Nephron (organoid): ENCODE data around the gene UNCX.
A peak's percentile ranks its signal among the peaks of the same experiment; 100 is the strongest.

Experiments
- H3K27ac Mint-ChIP-seq, 3 experiments: 2 replicates each; pipeline ENCODE4 v1.8.0; 2020; ENCODE audit warnings: mixed read lengths in 3 of 3, mild to moderate bottlenecking in 2 of 3, moderate library complexity in 1 of 3
- H3K27me3 Mint-ChIP-seq: 2 replicates; pipeline ENCODE4 v1.8.0; 2021; ENCODE audit warnings: low read depth, mild to moderate bottlenecking, moderate library complexity, mixed read lengths
- H3K36me3 Mint-ChIP-seq: 2 replicates; pipeline ENCODE4 v1.8.0; 2020; ENCODE audit warnings: low read depth, mixed read lengths
- H3K4me1 Mint-ChIP-seq: 2 replicates; pipeline ENCODE4 v1.8.0; 2020; ENCODE audit warnings: mixed read lengths
- H3K4me3 Mint-ChIP-seq, 3 experiments: 2 replicates each; pipeline ENCODE4 v1.8.0; 2020; ENCODE audit warnings: mild to moderate bottlenecking in 3 of 3, mixed read lengths in 3 of 3, moderate library complexity in 2 of 3
- H3K9me3 Mint-ChIP-seq: 2 replicates; pipeline ENCODE4 v1.8.0; 2020; ENCODE audit warnings: mixed read lengths
- TF ChIP-seq, protein P1 (sequence below), 3 experiments: fragments of 200-600 bp; sonication (generic); IDR thresholded peaks; one replicate each; pipeline ENCODE4 v1.5.0; 2021; ENCODE audit warnings: antibody characterized with exemption in 3 of 3; ENCODE audit not compliant: unreplicated experiment in 3 of 3

The UNCX gene

DNA sequence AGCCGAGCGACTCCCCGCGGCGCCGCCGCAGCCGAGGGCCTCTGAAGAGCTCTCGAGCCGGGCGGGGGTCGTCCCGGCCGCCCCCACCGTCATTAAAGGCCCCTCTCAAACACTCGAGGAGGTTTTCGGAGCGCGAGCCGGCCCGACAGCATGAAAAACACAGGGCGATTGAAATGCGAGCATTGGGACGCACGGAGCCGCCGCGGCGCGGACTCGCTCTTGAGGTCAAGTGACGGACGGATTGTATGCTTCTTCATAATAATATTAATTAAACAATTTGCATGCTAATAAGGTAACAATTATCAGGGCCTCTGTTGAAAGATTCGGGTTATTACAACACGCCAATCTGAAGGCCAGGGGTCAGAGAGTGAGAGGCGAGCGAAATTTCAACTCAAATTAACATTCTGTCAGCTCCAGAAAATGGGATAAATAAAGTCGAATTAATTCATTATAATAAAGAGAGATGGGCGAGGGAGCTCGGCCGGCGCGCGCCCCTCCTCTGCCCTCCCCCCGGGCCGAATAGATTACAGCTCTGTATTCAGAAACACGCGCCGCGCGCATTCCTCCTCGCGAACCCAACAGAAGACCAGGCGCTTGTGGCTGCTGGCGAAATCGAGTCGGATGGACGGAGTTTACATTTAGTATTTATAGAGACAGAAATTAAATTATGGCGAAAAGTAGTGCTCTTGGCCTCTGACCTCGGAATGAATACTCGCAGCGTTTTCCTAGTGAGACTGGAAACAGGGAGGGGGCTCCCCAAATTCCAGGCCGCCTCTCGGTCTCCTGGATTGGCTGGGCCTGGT lies 2.1 kb upstream of the UNCX start:
- peaks cover 13% of the 10 kb centered on the region for H3K4me1 Mint-ChIP-seq
- H3K27ac Mint-ChIP-seq: peak overlapping the region in 1 of 3 experiments; percentile 68
- TF ChIP-seq, protein P1, sequence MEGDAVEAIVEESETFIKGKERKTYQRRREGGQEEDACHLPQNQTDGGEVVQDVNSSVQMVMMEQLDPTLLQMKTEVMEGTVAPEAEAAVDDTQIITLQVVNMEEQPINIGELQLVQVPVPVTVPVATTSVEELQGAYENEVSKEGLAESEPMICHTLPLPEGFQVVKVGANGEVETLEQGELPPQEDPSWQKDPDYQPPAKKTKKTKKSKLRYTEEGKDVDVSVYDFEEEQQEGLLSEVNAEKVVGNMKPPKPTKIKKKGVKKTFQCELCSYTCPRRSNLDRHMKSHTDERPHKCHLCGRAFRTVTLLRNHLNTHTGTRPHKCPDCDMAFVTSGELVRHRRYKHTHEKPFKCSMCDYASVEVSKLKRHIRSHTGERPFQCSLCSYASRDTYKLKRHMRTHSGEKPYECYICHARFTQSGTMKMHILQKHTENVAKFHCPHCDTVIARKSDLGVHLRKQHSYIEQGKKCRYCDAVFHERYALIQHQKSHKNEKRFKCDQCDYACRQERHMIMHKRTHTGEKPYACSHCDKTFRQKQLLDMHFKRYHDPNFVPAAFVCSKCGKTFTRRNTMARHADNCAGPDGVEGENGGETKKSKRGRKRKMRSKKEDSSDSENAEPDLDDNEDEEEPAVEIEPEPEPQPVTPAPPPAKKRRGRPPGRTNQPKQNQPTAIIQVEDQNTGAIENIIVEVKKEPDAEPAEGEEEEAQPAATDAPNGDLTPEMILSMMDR (IDR thresholded peaks at IDR 0.05; ENCODE audit: unreplicated experiment in 3 of 3): no peak
- peaks cover 92% of the 10 kb centered on the region for H3K27me3 Mint-ChIP-seq
- no peaks in the 10 kb centered on the region for H3K36me3 Mint-ChIP-seq
- H3K4me3 Mint-ChIP-seq: peak overlapping the region in 1 of 3 experiments; percentile 59
- H3K9me3 Mint-ChIP-seq: no peaks in the 10 kb centered on the region

DNA sequence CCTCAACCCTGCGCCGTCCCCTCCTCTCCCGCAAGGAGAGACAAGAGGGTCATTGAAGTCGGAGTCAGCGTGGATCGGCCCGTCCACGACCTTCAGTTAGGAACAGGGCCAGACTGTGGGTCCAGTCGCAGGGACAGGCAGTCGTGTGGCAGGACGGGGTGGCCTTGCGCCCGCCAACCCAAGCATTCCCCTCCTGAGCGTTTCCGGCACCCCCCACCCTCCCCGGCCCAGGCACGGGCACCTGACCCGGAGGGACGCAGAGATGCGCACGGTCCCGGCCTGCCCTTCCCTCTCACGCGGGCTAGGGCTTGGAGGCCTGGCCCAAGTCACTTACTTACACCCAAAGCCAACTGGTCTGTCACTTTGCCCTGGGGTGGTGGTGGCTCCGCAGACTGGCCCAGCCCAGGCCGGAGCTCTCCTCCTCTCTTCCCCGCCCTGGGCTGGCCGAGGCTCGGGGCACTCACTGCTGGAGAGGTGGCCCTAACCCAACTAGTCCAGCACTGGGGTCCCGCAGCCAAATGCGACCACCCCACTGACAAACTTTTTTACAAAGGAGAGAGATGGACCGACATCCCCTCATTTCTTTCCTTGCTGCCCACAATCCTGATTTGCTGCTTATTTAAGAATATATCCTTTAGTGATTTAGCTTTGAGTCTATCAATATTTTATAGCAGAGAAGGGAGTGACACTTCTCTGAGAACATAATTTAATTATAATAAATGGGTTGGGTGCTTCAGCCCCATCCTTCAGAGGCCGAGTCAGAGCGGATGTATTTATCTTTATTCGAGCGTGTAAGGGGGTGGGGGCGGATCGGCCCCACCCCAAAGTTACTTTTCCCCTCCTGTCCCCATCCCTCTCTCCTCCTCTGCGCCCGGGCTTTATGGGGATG lies 1.2 kb upstream of the UNCX start:
- Mint-ChIP-seq H3K4me3 (peak overlapping the region in 1 of 3 experiments; percentile 76), H3K9me3 (no peaks in the 10 kb centered on the region), H3K36me3 (no peaks in the 10 kb centered on the region), H3K27me3 (peaks cover 88% of the 10 kb centered on the region), H3K27ac (peak overlapping the region in 1 of 3 experiments; percentile 68), H3K4me1 (peaks cover 5% of the 10 kb centered on the region)
- TF ChIP-seq, protein P1 (IDR thresholded peaks at IDR 0.05; ENCODE audit: unreplicated experiment in 3 of 3): no peak

DNA sequence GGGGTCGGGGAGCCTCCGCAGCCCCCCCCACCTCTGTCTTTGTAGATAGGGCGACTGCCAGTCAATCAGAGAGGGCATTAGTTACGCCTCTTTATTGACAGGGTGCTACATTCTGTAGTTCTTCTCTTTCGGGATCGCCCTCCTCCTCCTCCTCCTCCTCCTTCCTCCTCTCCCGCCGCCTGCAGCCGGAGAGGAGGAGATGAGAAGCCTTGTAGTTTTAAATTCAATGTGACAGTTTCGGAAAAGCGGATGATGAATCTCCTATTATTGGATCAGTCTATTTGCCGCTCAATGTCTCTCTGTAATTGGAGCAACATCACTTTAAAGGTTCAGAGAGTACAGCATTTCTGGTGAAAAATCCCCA lies 587 bp upstream of the UNCX start:
- H3K36me3 Mint-ChIP-seq: no peaks in the 10 kb centered on the region
- H3K27ac Mint-ChIP-seq: peak overlapping the region in 1 of 3 experiments; percentile 86

DNA sequence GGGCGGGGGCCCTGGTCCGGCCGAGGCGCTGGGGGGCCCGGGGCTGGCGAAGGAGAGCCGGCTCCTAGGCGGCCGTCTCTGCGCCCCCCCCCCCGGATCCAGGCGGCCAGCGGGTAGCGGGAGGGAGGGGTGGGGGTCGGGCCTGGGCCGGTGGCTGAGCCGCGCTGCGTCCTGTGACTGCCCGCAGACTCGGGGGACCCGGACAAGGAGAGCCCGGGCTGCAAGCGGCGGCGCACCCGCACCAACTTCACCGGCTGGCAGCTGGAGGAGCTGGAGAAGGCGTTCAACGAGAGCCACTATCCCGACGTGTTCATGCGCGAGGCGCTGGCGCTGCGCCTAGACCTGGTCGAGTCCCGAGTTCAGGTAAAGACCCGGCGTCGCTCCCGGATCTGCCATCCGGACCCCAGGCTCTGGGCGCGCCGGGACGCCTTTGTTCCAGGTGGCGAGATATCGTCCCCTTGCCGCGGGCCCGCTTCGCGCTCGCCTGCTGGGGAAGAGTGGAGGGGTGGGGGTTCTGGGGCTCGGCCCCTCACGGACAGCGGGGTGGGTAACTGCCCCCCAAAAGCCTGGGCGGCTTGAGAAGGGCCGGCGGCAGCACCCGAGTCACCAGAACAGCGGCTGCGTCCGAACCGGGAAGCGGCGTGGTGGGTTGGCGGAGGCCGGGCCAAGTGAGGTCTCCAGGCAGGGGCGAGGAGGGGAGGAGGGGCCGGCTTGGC lies 819 bp downstream of the UNCX start:
- Mint-ChIP-seq H3K9me3 (no peaks in the 10 kb centered on the region), H3K36me3 (no peaks in the 10 kb centered on the region), H3K4me3 (peak overlapping the region in 2 of 3 experiments; percentile 12 to 75), H3K27me3 (peaks cover 85% of the 10 kb centered on the region), H3K27ac (no peak overlapping the region), H3K4me1 (peaks cover 10% of the 10 kb centered on the region)
- TF ChIP-seq, protein P1 (IDR thresholded peaks at IDR 0.05; ENCODE audit: unreplicated experiment in 3 of 3): no peak

More for the DNA sequence above, 587 bp upstream of the UNCX start:
- H3K27me3 Mint-ChIP-seq: peaks cover 85% of the 10 kb centered on the region
- no peaks in the 10 kb centered on the region for H3K9me3 Mint-ChIP-seq
- peaks cover 5% of the 10 kb centered on the region for H3K4me1 Mint-ChIP-seq
- H3K4me3 Mint-ChIP-seq: peak overlapping the region; percentile 43 to 76 (median 58)
- TF ChIP-seq, protein P1 (IDR thresholded peaks at IDR 0.05; ENCODE audit: unreplicated experiment in 3 of 3): no peak

DNA sequence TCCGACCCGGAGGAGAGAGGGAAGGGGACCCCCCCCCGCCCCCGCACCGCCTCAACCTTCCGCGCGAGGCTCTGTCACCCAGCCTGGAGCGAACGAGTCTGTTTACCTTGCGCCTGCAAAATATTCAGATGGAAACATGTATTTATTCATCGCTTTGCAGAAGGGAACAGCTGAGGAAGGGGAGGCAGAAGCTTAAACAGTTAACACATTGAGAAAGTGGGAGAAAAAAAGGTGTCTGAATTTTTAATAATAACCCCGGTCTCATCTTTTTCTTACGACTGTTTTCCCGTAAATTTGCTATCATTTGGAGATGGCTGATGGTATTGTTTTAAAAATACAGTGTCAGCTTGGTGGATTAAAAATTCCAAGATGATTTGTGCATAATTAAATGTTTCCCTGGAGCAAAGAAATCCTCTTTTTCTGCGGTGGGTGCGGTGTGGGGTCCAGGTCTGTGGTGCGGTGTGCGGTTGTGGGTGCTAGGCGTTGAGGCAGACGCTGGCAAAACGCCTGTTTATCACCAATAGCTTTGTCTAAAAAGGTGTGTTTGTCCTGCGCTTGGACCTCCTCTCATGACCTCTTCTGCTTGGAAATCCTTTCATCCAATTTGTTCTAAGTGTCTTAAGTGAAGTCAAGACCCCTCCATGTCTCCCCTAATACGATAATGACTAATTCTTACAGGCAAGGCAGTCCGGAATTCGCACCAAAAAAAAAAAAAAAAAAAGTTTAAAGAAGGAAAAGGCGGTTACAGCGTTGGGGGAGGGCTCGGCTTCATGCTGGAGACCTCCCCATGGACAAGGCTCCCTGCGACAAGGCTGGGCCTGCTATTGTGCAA lies 1.6 kb downstream of the UNCX start:
- Mint-ChIP-seq H3K4me1 (peaks cover 14% of the 10 kb centered on the region), H3K9me3 (no peaks in the 10 kb centered on the region), H3K4me3 (peak overlapping the region; percentile 59 to 75 (median 62)), H3K36me3 (no peaks in the 10 kb centered on the region), H3K27ac (peak overlapping the region in 1 of 3 experiments; percentile 88), H3K27me3 (peaks cover 85% of the 10 kb centered on the region)
- TF ChIP-seq, protein P1 (IDR thresholded peaks at IDR 0.05; ENCODE audit: unreplicated experiment in 3 of 3): no peak
